IMR-90 (cell line): ENCODE results near the gene ADGRG2.

Experiments
- BHLHE40 ChIP-seq: fragments of 150-350 bp; IDR thresholded peaks from 2 replicates; pipeline ENCODE4 v1.6.1; 2016; ENCODE audit warnings: mild to moderate bottlenecking, low read depth, low read length
- CEBPB ChIP-seq: IDR thresholded peaks from 2 replicates; pipeline ENCODE4 v1.6.1; 2012; ENCODE audit warnings: low read depth, low read length, improper control_type of control experiment
- CHD1 ChIP-seq: IDR thresholded peaks from 2 replicates; pipeline ENCODE4 v1.6.1; 2012; ENCODE audit warnings: low read depth, low read length, improper control_type of control experiment
- CTCF ChIP-seq: conservative IDR thresholded peaks from 2 replicates; pipeline ENCODE4 v1.5.1; 2012; ENCODE audit warnings: mild to moderate bottlenecking, low read depth, low read length, improper control_type of control experiment
- ELK1 ChIP-seq: fragments of 150-350 bp; IDR thresholded peaks from 2 replicates; pipeline ENCODE4 v1.6.1; 2016; ENCODE audit warnings: low read depth, mild to moderate bottlenecking, low read length, moderate library complexity, borderline replicate concordance
- MAFK ChIP-seq: IDR thresholded peaks from 2 replicates; pipeline ENCODE4 v1.6.1; 2012; ENCODE audit warnings: low read depth, low read length, improper control_type of control experiment
- POLR2A ChIP-seq: IDR thresholded peaks from 2 replicates; pipeline ENCODE4 v1.6.1; 2012; ENCODE audit warnings: mild to moderate bottlenecking, low read depth, low read length
- RAD21 ChIP-seq: IDR thresholded peaks from 2 replicates; pipeline ENCODE4 v1.6.1; 2012; ENCODE audit warnings: low read length, improper control_type of control experiment
- RFX5 ChIP-seq: IDR thresholded peaks from 2 replicates; pipeline ENCODE4 v1.8.0; 2012; ENCODE audit warnings: low read depth, mild to moderate bottlenecking, low read length, moderate library complexity
- SMC3 ChIP-seq: fragments of 150-350 bp; IDR thresholded peaks from 2 replicates; pipeline ENCODE4 v1.6.1; 2016; ENCODE audit warnings: low read depth, mild to moderate bottlenecking, antibody characterized with exemption, low read length, moderate library complexity

- TF ChIP-seq POLR2A (no peak), SMC3 (no peak), CTCF (no peak), CEBPB (no peak), CHD1 (no peak), BHLHE40 (no peak), ELK1 (no peak), RAD21 (no peak), RFX5 (no peak), MAFK (no peak)
These were observed 151.8 kb downstream of the ADGRG2 start for GRCh38 chrX:18970465-18970864.
